ENCODE data around the gene C10orf67. TPM values are rescaled to one million over a fixed set of nuclear protein-coding genes. Genes with fewer than 3 reads are reported as not detected.
"Not testable (repeated sequence)": the region's sequence is repeated elsewhere in the genome, so short reads cannot be mapped to it uniquely, and the experiment has no call there.

C10orf67 gene
- total RNA-seq, 1 donor from 2014 or later, result not detected

GRCh38 chr10:23326544-23327307 is 17.9 kb downstream of the C10orf67 start:
- DNase-seq (ENCODE audit: low spot score), result no peak

GRCh38 chr10:23325132-23325531 is 19.5 kb downstream of the C10orf67 start:
- no peak for DNase-seq (ENCODE audit: low spot score)

- DNase-seq (ENCODE audit: low spot score), result no peak
These were observed 20.2 kb downstream of the C10orf67 start for GRCh38 chr10:23324351-23324750.

DNA sequence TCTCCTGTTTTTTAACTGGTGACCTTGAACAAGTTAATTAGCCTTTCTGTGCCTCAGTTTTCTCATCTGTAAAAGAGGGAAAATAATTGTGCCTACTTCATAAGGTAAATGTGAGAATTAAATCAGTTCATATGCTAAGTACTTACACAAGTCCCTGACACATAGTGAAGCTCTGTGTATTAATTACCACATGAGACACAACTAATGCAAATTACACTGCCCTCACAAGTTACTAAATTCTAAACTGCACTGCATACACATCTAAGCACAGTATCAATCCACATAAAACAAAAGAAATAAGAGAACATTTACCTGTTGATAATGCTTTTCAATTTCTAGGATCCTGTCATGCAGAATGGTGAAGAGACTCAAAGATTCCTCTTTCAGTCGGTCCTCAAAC is 22.5 kb downstream of the C10orf67 start:
- DNase-seq (ENCODE audit: low spot score), result no peak

DNA sequence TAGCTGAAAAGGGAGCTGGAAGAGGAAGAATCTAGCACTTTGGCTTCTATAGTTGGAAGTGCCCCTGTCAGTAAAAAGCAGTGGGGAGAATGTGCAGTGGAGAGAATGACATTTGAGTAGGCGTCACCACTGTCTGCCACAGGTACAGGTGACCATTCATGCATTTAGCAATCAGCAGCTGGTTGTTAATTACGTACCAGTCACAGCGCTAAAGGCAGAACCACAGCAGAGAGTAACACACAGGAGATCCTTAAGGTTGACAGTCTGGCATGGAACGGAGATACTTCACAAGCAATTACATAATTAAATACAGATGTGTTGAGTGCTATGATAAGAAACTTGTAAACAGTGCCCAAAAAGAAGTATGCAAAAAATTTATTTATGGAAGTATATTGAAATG is 24.8 kb downstream of the C10orf67 start:
- DNase-seq (ENCODE audit: low spot score), result no peak

GRCh38 chr10:23318359-23318758 is 26.2 kb downstream of the C10orf67 start:
- no peak for DNase-seq (ENCODE audit: low spot score)

- DNase-seq (ENCODE audit: low spot score), result no peak
These were observed 27.2 kb downstream of the C10orf67 start for GRCh38 chr10:23317416-23317815.

GRCh38 chr10:23316406-23316805 is 28.2 kb downstream of the C10orf67 start:
- DNase-seq (ENCODE audit: low spot score), result no peak

DNA sequence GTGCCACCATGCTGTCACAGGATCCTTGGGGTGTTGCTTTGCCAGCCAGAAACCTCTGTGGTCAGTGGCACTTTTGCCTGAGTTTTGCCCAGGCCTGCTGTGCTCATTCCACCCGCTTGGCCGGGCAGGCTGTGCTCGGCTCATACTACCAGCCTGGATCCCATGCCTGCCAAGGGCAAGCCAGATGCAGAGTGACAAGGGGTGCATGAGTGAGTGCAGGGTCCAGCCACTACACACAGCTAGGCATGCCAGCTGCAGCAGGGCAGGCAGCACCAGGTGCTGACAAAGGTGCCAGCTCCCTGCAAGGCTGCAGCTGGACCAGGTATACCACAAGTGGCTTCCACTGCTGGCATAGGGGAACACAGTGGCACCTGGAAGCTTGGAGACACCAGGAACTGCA is 28.6 kb downstream of the C10orf67 start:
- no peak for DNase-seq (ENCODE audit: low spot score)

- no peak for DNase-seq (ENCODE audit: low spot score)
These were observed 29.8 kb downstream of the C10orf67 start for GRCh38 chr10:23314835-23315239.

GRCh38 chr10:23311034-23311433 is 33.6 kb downstream of the C10orf67 start:
- DNase-seq (ENCODE audit: low spot score), result no peak

GRCh38 chr10:23310404-23310803 is 34.2 kb downstream of the C10orf67 start:
- no peak for DNase-seq (ENCODE audit: low spot score)

DNA sequence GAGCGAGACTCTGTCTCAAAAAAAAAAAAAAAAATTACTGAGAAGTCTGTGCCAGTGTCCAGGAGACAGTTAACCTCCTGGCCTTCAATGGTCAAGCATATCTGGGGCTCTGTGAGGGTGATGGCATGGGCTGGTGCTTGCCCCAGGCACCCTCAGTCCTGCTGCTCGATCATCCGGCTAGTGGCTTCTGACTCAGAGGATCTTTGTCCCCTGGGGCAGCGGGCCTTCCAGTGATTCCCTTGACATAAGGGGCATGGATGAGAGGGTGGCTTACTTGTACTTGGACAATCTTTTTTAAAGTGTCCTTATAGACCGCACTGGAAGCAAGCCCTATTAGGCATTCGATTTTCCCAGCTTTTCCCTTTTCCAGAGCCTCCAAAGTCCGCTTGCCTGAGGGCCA is 44.6 kb downstream of the C10orf67 start:
- DNase-seq (ENCODE audit: low spot score), result not testable (repeated sequence)

DNA sequence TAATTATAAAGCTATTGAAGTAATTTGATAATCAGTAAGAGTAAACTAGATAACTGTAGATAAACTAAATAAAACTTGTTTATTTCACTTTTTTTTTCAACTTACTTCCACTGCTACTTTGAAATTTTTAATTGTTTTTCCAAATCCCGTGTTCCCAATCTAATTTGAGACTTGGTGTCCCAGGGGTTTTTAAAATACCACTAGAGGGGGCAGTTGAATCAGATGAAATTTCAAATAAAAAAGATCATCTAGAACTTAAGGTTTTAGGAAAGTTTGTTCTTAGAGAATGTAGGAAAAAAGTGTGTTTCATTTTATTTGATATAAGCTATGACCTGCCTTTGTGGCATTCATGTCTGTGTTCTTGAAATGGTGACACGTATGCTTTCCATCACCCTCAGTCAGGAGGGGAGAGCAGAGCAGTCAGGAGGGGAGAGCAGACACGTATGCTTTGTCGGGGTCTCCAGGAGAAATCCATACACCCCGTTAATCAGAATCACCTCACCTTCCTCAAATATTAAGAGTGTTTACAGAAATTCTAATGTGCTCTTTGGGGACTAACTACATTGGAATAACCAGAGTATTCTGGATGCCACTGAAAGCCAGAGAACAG is 49.9 kb downstream of the C10orf67 start:
- no peak for DNase-seq (ENCODE audit: low spot score)

DNA sequence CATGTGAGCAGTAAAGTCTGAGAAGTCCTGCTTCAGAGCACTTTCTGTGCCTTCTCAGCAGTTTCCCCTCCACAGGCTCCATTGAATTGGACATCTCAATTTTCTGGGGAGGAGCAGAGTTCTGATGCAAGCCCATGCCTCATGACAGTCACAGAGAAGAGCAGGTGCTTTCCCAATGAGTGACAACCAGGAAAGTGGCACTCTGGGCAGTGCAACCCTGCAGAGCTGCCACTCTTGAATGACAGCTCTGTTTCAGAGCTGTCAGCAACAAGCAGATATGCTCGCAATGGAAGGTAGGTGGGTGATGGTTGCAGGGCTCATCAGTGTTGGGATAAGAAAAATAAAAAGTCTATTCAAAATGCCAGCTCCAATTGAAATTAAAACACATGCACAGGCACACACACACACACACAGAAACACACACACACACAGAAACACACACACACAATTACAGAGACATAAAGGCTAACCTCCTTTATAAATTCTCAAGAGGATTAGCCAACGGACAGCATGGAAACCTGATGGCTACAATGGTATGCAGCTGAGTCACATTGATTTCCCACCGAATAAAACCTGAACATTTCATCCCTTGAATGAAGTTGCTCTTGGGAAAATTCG is 50.5 kb downstream of the C10orf67 start:
- DNase-seq (ENCODE audit: low spot score), result no peak

DNA sequence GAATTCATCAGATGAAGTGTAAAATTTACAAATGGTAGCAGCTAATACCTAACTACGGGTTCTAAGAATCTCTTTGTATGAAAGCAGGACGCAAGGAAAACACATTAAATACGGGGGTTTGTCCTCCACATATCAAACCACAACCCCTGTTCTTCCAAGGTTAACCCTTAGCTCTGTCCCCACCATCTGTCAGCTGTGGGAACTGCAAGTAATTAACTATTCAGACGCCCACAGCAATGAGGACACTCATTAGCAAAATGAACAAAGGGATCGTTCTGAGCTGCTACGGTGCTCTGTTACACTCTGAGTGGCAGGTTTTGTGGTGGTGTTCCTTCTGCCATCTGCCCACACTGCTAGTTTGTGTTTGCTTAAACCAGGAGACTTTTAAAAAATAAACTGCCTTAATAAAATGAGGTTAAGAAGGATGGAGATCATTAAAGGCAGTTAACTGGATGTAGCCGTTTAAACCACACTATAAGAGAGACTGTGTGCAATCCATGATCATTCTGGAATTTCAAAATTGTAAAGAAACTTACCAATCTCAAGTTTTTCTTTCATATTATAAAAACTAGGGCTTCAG is 51.4 kb downstream of the C10orf67 start:
- DNase-seq (ENCODE audit: low spot score), result no peak

DNA sequence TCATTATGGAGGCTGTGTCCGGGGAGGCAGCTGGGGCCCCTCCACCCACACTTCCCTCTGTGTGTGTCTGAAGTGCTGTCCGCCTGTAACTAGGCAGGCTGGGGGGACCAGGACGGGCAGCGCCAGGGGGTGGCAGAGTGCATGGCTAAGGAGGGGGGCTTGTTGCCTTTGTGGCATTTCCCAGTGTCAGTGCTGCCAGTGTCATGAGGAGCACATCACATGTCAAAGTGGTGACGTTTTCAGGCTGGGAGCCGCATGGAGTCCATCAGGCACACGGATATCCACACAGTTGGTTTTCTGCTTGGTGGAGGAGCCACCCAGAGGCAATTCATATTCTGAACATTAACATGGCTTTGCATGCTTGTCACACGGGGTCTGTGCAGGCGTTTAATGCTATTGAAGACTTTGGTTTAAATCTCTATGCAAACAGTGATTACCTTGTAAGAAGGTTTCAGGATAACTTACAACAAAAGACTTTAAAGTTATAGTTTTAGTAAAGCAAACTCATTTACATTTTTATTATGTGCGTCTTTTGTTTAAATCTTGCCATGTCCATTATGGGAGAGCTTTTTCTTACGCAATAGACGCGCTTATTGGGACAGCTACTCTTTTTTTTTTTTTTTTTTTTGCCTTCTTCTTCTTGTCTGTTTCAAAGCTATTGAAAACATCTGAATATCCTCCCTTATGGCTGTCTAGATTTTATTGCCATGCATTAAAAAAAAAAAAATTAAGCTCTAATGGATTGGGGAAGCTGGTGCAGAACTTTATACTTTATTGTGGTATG is 52.9 kb downstream of the C10orf67 start:
- no peak for DNase-seq (ENCODE audit: low spot score)

- DNase-seq (ENCODE audit: low spot score), result no peak
These were observed 59.8 kb downstream of the C10orf67 start for GRCh38 chr10:23284674-23285335.

DNA sequence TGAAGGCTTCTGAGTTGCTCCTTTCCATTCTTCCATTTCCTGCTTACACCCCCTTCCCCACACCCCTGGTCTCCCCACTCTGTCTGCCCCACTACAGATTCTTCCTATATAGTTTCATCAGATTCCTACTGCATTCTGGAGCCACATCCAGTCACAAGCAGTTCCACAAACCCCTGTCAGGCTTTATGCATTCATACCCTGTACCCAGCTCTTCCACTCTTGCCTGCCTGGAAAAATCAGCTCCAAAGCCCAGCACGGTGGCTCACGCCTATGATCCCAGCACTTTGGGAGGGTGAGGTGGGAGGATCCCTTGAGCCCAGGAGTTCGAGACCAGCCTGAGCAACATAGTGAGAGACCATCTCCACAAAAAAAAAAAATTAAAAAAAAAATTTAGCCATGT is 60.4 kb downstream of the C10orf67 start:
- no peak for DNase-seq (ENCODE audit: low spot score)

DNA sequence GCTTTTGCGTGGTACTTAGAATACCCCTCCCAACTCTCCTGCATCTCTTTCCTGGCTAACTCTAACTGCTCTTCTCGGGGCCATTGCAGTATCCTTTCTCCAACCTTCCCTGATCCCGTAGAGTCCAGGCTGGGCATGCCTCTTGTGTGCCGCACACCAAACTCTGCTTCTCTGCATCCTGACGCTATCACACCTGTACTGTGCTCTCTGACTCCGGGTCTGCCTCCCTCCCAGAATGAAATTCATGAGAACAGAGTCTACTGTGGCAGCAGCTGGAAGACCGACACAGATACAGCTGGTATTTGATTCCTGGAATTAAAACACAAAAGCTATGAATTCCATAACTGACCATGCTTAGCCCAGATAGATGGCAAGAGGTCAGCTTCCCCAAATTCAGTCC is 60.9 kb downstream of the C10orf67 start:
- DNase-seq (ENCODE audit: low spot score), result no peak

DNA sequence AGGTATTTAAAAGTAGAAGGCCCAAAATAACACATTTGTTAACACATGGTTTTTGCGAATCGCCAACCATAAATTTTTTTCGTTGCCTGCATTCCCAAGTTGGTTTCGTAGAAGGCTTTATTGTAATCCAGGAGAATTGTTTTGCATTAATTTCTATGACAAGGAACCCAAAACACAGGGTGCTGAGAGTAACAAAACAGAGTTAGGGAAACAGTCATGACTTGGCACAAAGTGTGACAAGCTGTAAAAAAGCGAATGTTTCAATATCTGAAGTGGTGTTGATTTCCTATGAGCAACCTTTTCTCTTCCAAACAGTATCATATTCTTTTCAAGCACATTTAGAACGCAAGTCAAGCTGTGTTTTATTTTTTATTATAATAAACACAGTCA is 63.6 kb downstream of the C10orf67 start:
- DNase-seq (ENCODE audit: low spot score), result no peak

Measured in mesenteric fat pad (tissue), 1 donor.